NCI-H526 (cell line): Measurements from ENCODE around the gene KCNH1.

Source experiments
- DNase-seq, 2 experiments: peaks; one replicate each; lab custom pipeline; 2025; lab: John Stamatoyannopoulos, UW

The KCNH1 gene

GRCh38 chr1:210917560-210918169 is 216.3 kb downstream of the KCNH1 start:
- DNase-seq, result no peak

- DNase-seq, result no peak
Observed at GRCh38 chr1:210916548-210916947, 217.4 kb downstream of the KCNH1 start.

- no peak for DNase-seq
Observed at GRCh38 chr1:210915890-210916507, 217.9 kb downstream of the KCNH1 start.

- no peak for DNase-seq
Observed at GRCh38 chr1:210912752-210913151, 221.2 kb downstream of the KCNH1 start.

- no peak for DNase-seq
Observed at GRCh38 chr1:210910020-210910575, 223.8 kb downstream of the KCNH1 start.

GRCh38 chr1:210908791-210909190 is 225.2 kb downstream of the KCNH1 start:
- DNase-seq, result no peak

- no peak for DNase-seq
Observed at GRCh38 chr1:210908257-210908656, 225.7 kb downstream of the KCNH1 start.

GRCh38 chr1:210907251-210907805 is 226.6 kb downstream of the KCNH1 start:
- no peak for DNase-seq

- no peak for DNase-seq
Observed at GRCh38 chr1:210905944-210906453, 227.9 kb downstream of the KCNH1 start.

- DNase-seq, result no peak
Observed at GRCh38 chr1:210905365-210905904, 228.5 kb downstream of the KCNH1 start.

- DNase-seq, result no peak
Observed at GRCh38 chr1:210901981-210902770, 231.8 kb downstream of the KCNH1 start.

- no peak for DNase-seq
Observed at GRCh38 chr1:210900820-210901219, 233.1 kb downstream of the KCNH1 start.

- no peak for DNase-seq
Observed at GRCh38 chr1:210900079-210900478, 233.9 kb downstream of the KCNH1 start.

- DNase-seq, result no peak
Observed at GRCh38 chr1:210899676-210900075, 234.3 kb downstream of the KCNH1 start.

- DNase-seq, result no peak
Observed at GRCh38 chr1:210898473-210898872, 235.5 kb downstream of the KCNH1 start.

- DNase-seq, result no peak
Observed at GRCh38 chr1:210883821-210884220, 250.1 kb downstream of the KCNH1 start.

- DNase-seq, result no peak
Observed at GRCh38 chr1:210882414-210883221, 251.3 kb downstream of the KCNH1 start.

GRCh38 chr1:210878564-210878963 is 255.4 kb downstream of the KCNH1 start:
- no peak for DNase-seq

GRCh38 chr1:210876275-210876674 is 257.7 kb downstream of the KCNH1 start:
- DNase-seq, result no peak

- DNase-seq, result no peak
Observed at GRCh38 chr1:210866532-210866931, 267.4 kb downstream of the KCNH1 start.

GRCh38 chr1:210857705-210858104 is 276.2 kb downstream of the KCNH1 start:
- no peak for DNase-seq
